ENCODE data around the gene INSRR. TPM values are rescaled to one million over a fixed set of nuclear protein-coding genes. Genes with fewer than 3 reads are reported as not detected.

Gene INSRR
- total and polyA plus RNA-seq, 2 of the 4 experiments (the other 2 are of a cell fraction) = not detected

GRCh38 chr1:156883919-156884318 is 25.0 kb upstream of the INSRR start:
- ChIA-PET CTCF (interaction anchor here (1.4 kb wide), 1 partner anchor 36 kb away, joined by 4 read pairs; the partner anchor contains the start of gene LRRC71), POLR2A (ENCODE audit: unreplicated experiment) (no interaction called here)
- Histone ChIP-seq H4K5ac (ENCODE audit: low read depth, low read length) (no peak overlapping the region), H2BK5ac (ENCODE audit: low read depth, low read length, poor library complexity, severe bottlenecking) (no peak overlapping the region), H4K8ac (ENCODE audit: low read depth in 2 of 2, low read length in 2 of 2) (no peak overlapping the region), H3K9me3 (ENCODE audit: control insufficient read depth, insufficient read depth, low read length) (no peaks in the 10 kb centered on the region), H2AK5ac (ENCODE audit: low read depth, low read length) (no peak overlapping the region), H2BK20ac (ENCODE audit: low read depth, low read length) (no peak overlapping the region), H3K4me2 (ENCODE audit: low read depth, low read length) (no peak overlapping the region), H2AFZ (replicated peaks; ENCODE audit: low read length, poor library complexity) (no peak overlapping the region), H2AK9ac (replicated peaks; ENCODE audit: low read depth, low read length, poor library complexity) (no peak overlapping the region), H3K27me3 (ENCODE audit: control insufficient read depth, insufficient read depth, low read length) (peaks cover 94% of the 10 kb centered on the region), H3K4me1 (ENCODE audit: control insufficient read depth, insufficient read depth, low read length) (no peaks in the 10 kb centered on the region), H3K14ac (replicated peaks; ENCODE audit: low read depth, low read length) (no peak overlapping the region), H3K56ac (ENCODE audit: extremely low read depth, insufficient read depth, low read length) (no peak overlapping the region), H3K18ac (ENCODE audit: low read depth, low read length) (no peak overlapping the region), H3K36me3 (ENCODE audit: control insufficient read depth, insufficient read depth, low read length) (no peaks in the 10 kb centered on the region), H3K23ac (ENCODE audit: low read depth, low read length) (no peak overlapping the region), H3K79me1 (ENCODE audit: low read depth in 1 of 2, low read length in 2 of 2) (no peaks in the 10 kb centered on the region), H2BK120ac (ENCODE audit: low read depth, low read length) (no peak overlapping the region), H3K4ac (ENCODE audit: low read depth, low read length) (no peak overlapping the region), H4K20me1 (ENCODE audit: insufficient read depth, low read length) (peaks cover 3% of the 10 kb centered on the region; the same call in 1 of the 2 replicates), H3K9me1 (ENCODE audit: insufficient read depth, low read length) (no peaks in the 10 kb centered on the region), H2BK15ac (ENCODE audit: low read depth, low read length) (no peak overlapping the region), H3K9ac (ENCODE audit: low read depth, low read length) (no peak overlapping the region), H3K27ac (ENCODE audit: insufficient read depth, low read length) (no peak overlapping the region), H4K91ac (ENCODE audit: insufficient read depth, low read depth, low read length) (no peak overlapping the region), H3K4me3 (ENCODE audit: insufficient read depth, low read depth, low read length) (no peak overlapping the region)
- no TSS peak for BruUV-seq (replicated peaks)
- dilution Hi-C loops (cut with HindIII; ENCODE audit: low sequenced_read_pairs, unreplicated experiment) = no loop called here
- no peak for TF ChIP-seq BHLHE40 (IDR thresholded peaks at IDR 0.05; ENCODE audit: low read depth, low read length)
- no peak for TF ChIP-seq CHD1 (IDR thresholded peaks at IDR 0.05; ENCODE audit: low read depth, low read length)
- TF ChIP-seq RCOR1 (IDR thresholded peaks at IDR 0.05; ENCODE audit: insufficient replicate concordance, low read length) = no peak
- no peak for TF ChIP-seq USF2 (IDR thresholded peaks at IDR 0.05; ENCODE audit: low read depth, low read length)
- no peak for TF ChIP-seq POLR2A (IDR thresholded peaks at IDR 0.05; ENCODE audit: low read depth, low read length)
- TF ChIP-seq SMC3 (IDR thresholded peaks at IDR 0.05; ENCODE audit: low read depth, low read length) = no peak
- TF ChIP-seq MAFK (IDR thresholded peaks at IDR 0.05; ENCODE audit: low read depth, low read length) = no peak
- TF ChIP-seq MXI1 (IDR thresholded peaks at IDR 0.05; ENCODE audit: borderline replicate concordance, low read depth, low read length) = no peak
- no peak for TF ChIP-seq CEBPB (IDR thresholded peaks at IDR 0.05; ENCODE audit: low read depth, low read length)
- no peak for TF ChIP-seq FOS (IDR thresholded peaks at IDR 0.05; ENCODE audit: low read depth, low read length)
- TF ChIP-seq CTCF (conservative IDR thresholded peaks at IDR 0.05; ENCODE audit: low read depth, low read length) = no peak
- TF ChIP-seq RFX5 (IDR thresholded peaks at IDR 0.05; ENCODE audit: low read depth, low read length) = no peak
- TF ChIP-seq RAD21 (IDR thresholded peaks at IDR 0.05; ENCODE audit: low read length) = no peak
- TF ChIP-seq NFE2L2 (IDR thresholded peaks at IDR 0.05; ENCODE audit: low read depth, low read length) = no peak
- no peak for TF ChIP-seq MAZ (IDR thresholded peaks at IDR 0.05; ENCODE audit: borderline replicate concordance, low read depth, low read length)
- TF ChIP-seq ELK1 (IDR thresholded peaks at IDR 0.05; ENCODE audit: borderline replicate concordance, low read depth, low read length) = no peak
- no CpG with 5 or more reads among the region's 7 CpGs for WGBS, 2 experiments (ENCODE audit: extremely low coverage in 2 of 2, insufficient read length in 1 of 2)
- ATAC-seq (ENCODE audit: low read depth) (no peak), DNase-seq (no peak)
- in situ Hi-C loops (cut with MboI; ENCODE audit: low sequenced_read_pairs) = loop anchor here (10.0 kb wide), 1 partner anchor 189 kb away; no protein-coding TSS in a partner anchor
- intact Hi-C loops (cut with micrococcal nuclease) = no loop called here

All from IMR-90 (cell line).